Measurements from ENCODE around the gene SHB.
"Not testable (repeated sequence)": the region's sequence is repeated elsewhere in the genome, so short reads cannot be mapped to it uniquely, and the experiment has no call there.

SHB gene

GRCh38 chr9:37969130-37969529 is 99.9 kb downstream of the SHB start:
- ChIA-PET CTCF (interaction anchor here (0.6 to 1.6 kb wide), 5 partner anchors 19 to 276 kb away, joined by 3 read pairs; no protein-coding TSS in a partner anchor), POLR2A (no interaction called here)
- 91% methylated on average over 1 of the region's 2 CpGs for WGBS (ENCODE audit: insufficient coverage)
- Histone ChIP-seq H3K4me1 (ENCODE audit: control extremely low read depth in 1 of 4, control insufficient read depth in 4 of 4, insufficient read depth in 4 of 4, low read length in 3 of 4) (peaks cover 0 to 7% (median under 1%) of the 10 kb centered on the region in 4 experiments), H3K36me3 (ENCODE audit: control insufficient read depth in 4 of 4, insufficient read depth in 4 of 4, low read length in 3 of 4) (peaks cover 0 to 3% (median 1%) of the 10 kb centered on the region in 4 experiments), H3K9me3 (ENCODE audit: control extremely low read depth in 1 of 5, control insufficient read depth in 4 of 5, insufficient read depth in 2 of 5, low read depth in 1 of 5, low read length in 4 of 5) (no peaks in the 10 kb centered on the region), H3K27ac (ENCODE audit: insufficient read depth in 1 of 2, low read depth in 1 of 2, low read length in 2 of 2, poor library complexity in 1 of 2, severe bottlenecking in 2 of 2) (no peak overlapping the region), H3K4me3 (ENCODE audit: control insufficient read depth in 1 of 7, extremely low read depth in 1 of 7, insufficient read depth in 4 of 7, low read depth in 2 of 7, low read length in 6 of 7) (no peak overlapping the region), H3K27me3 (replicated peaks in 2 of 5; ENCODE audit: control insufficient read depth in 4 of 5, insufficient read depth in 5 of 5, low read length in 4 of 5) (no peaks in the 10 kb centered on the region)
- peak in 2 of 3 donors; percentile 13 to 15 for DNase-seq

- Histone ChIP-seq H3K4me1 (ENCODE audit: control extremely low read depth in 1 of 4, control insufficient read depth in 4 of 4, insufficient read depth in 4 of 4, low read length in 3 of 4) (peaks cover 0 to 7% (median under 1%) of the 10 kb centered on the region in 4 experiments), H3K27ac (ENCODE audit: insufficient read depth in 1 of 2, low read depth in 1 of 2, low read length in 2 of 2, poor library complexity in 1 of 2, severe bottlenecking in 2 of 2) (no peak overlapping the region), H3K27me3 (replicated peaks in 2 of 5; ENCODE audit: control insufficient read depth in 4 of 5, insufficient read depth in 5 of 5, low read length in 4 of 5) (no peaks in the 10 kb centered on the region), H3K36me3 (ENCODE audit: control insufficient read depth in 4 of 4, insufficient read depth in 4 of 4, low read length in 3 of 4) (peaks cover 0 to 3% (median 0%) of the 10 kb centered on the region in 4 experiments), H3K9me3 (ENCODE audit: control extremely low read depth in 1 of 5, control insufficient read depth in 4 of 5, insufficient read depth in 2 of 5, low read depth in 1 of 5, low read length in 4 of 5) (no peaks in the 10 kb centered on the region), H3K4me3 (ENCODE audit: control insufficient read depth in 1 of 7, extremely low read depth in 1 of 7, insufficient read depth in 4 of 7, low read depth in 2 of 7, low read length in 6 of 7) (no peak overlapping the region)
- ChIA-PET CTCF (interaction anchor here (0.7 to 1.6 kb wide), 4 partner anchors 30 to 120 kb away, joined by 3 read pairs; no protein-coding TSS in a partner anchor), POLR2A (no interaction called here)
- no peak for DNase-seq
- WGBS (ENCODE audit: insufficient coverage), result 100% methylated on average over 2 of the region's 4 CpGs
Measured at GRCh38 chr9:37968228-37968701, 100.8 kb downstream of the SHB start.

GRCh38 chr9:37967761-37968080 is 101.3 kb downstream of the SHB start:
- POLR2A ChIA-PET, result interaction anchor here (0.6 kb wide), 1 partner anchor 19 kb away, joined by 3 read pairs; no protein-coding TSS in a partner anchor

GRCh38 chr9:37967014-37967760 is 101.8 kb downstream of the SHB start:
- POLR2A ChIA-PET, result interaction anchor here (0.6 kb wide), 1 partner anchor 20 kb away, joined by 3 read pairs; no protein-coding TSS in a partner anchor
- Histone ChIP-seq H3K4me1 (ENCODE audit: control extremely low read depth in 1 of 4, control insufficient read depth in 4 of 4, insufficient read depth in 4 of 4, low read length in 3 of 4) (peaks cover 0 to 7% (median under 1%) of the 10 kb centered on the region in 4 experiments), H3K36me3 (ENCODE audit: control insufficient read depth in 4 of 4, insufficient read depth in 4 of 4, low read length in 3 of 4) (peaks cover 0 to 3% (median 0%) of the 10 kb centered on the region in 4 experiments), H3K9me3 (ENCODE audit: control extremely low read depth in 1 of 5, control insufficient read depth in 4 of 5, insufficient read depth in 2 of 5, low read depth in 1 of 5, low read length in 4 of 5) (no peaks in the 10 kb centered on the region), H3K27me3 (replicated peaks in 2 of 5; ENCODE audit: control insufficient read depth in 4 of 5, insufficient read depth in 5 of 5, low read length in 4 of 5) (no peaks in the 10 kb centered on the region), H3K4me3 (ENCODE audit: control insufficient read depth in 1 of 7, extremely low read depth in 1 of 7, insufficient read depth in 4 of 7, low read depth in 2 of 7, low read length in 6 of 7) (no peak overlapping the region), H3K27ac (ENCODE audit: insufficient read depth in 1 of 2, low read depth in 1 of 2, low read length in 2 of 2, poor library complexity in 1 of 2, severe bottlenecking in 2 of 2) (no peak overlapping the region)
- CTCF ChIA-PET, result interaction anchor here (0.8 to 1.5 kb wide), 4 partner anchors 27 to 208 kb away, joined by 3 read pairs; partner anchors contain the start of gene SHB
- 97% methylated on average over 6 of the region's 8 CpGs for WGBS (ENCODE audit: insufficient coverage)
- DNase-seq, result no peak

More at GRCh38 chr9:37967761-37968080, 101.3 kb downstream of the SHB start:
- Histone ChIP-seq H3K4me1 (ENCODE audit: control extremely low read depth in 1 of 4, control insufficient read depth in 4 of 4, insufficient read depth in 4 of 4, low read length in 3 of 4) (peaks cover 0 to 7% (median under 1%) of the 10 kb centered on the region in 4 experiments), H3K36me3 (ENCODE audit: control insufficient read depth in 4 of 4, insufficient read depth in 4 of 4, low read length in 3 of 4) (peaks cover 0 to 3% (median 0%) of the 10 kb centered on the region in 4 experiments), H3K27ac (ENCODE audit: insufficient read depth in 1 of 2, low read depth in 1 of 2, low read length in 2 of 2, poor library complexity in 1 of 2, severe bottlenecking in 2 of 2) (no peak overlapping the region), H3K4me3 (ENCODE audit: control insufficient read depth in 1 of 7, extremely low read depth in 1 of 7, insufficient read depth in 4 of 7, low read depth in 2 of 7, low read length in 6 of 7) (no peak overlapping the region), H3K27me3 (replicated peaks in 2 of 5; ENCODE audit: control insufficient read depth in 4 of 5, insufficient read depth in 5 of 5, low read length in 4 of 5) (no peaks in the 10 kb centered on the region), H3K9me3 (ENCODE audit: control extremely low read depth in 1 of 5, control insufficient read depth in 4 of 5, insufficient read depth in 2 of 5, low read depth in 1 of 5, low read length in 4 of 5) (no peaks in the 10 kb centered on the region)
- no peak for DNase-seq
- 100% methylated on average over 6 of the region's 6 CpGs for WGBS (ENCODE audit: insufficient coverage)
- CTCF ChIA-PET, result interaction anchor here (1.6 kb wide), 1 partner anchor 30 kb away, joined by 3 read pairs; no protein-coding TSS in a partner anchor

GRCh38 chr9:37966412-37967013 is 102.5 kb downstream of the SHB start:
- CTCF ChIA-PET, result interaction anchor here (0.8 to 1.5 kb wide), 5 partner anchors 28 to 209 kb away, joined by 3 read pairs; partner anchors contain the start of gene SHB
- WGBS (ENCODE audit: insufficient coverage), result 94% methylated on average over 9 of the region's 9 CpGs
- H3K36me3 ChIP-seq (ENCODE audit: control insufficient read depth in 4 of 4, insufficient read depth in 4 of 4, low read length in 3 of 4), result peaks cover 0 to 3% (median 0%) of the 10 kb centered on the region in 4 experiments
- peaks cover 0 to 12% (median 2%) of the 10 kb centered on the region in 4 experiments for H3K4me1 ChIP-seq (ENCODE audit: control extremely low read depth in 1 of 4, control insufficient read depth in 4 of 4, insufficient read depth in 4 of 4, low read length in 3 of 4)
- DNase-seq, result no peak
- POLR2A ChIA-PET, result no interaction called here
- no peak overlapping the region for H3K27ac ChIP-seq (ENCODE audit: insufficient read depth in 1 of 2, low read depth in 1 of 2, low read length in 2 of 2, poor library complexity in 1 of 2, severe bottlenecking in 2 of 2)
- H3K27me3 ChIP-seq (replicated peaks in 2 of 5; ENCODE audit: control insufficient read depth in 4 of 5, insufficient read depth in 5 of 5, low read length in 4 of 5), result no peaks in the 10 kb centered on the region
- H3K9me3 ChIP-seq (ENCODE audit: control extremely low read depth in 1 of 5, control insufficient read depth in 4 of 5, insufficient read depth in 2 of 5, low read depth in 1 of 5, low read length in 4 of 5), result no peaks in the 10 kb centered on the region
- H3K4me3 ChIP-seq (ENCODE audit: control insufficient read depth in 1 of 7, extremely low read depth in 1 of 7, insufficient read depth in 4 of 7, low read depth in 2 of 7, low read length in 6 of 7), result no peak overlapping the region

DNA sequence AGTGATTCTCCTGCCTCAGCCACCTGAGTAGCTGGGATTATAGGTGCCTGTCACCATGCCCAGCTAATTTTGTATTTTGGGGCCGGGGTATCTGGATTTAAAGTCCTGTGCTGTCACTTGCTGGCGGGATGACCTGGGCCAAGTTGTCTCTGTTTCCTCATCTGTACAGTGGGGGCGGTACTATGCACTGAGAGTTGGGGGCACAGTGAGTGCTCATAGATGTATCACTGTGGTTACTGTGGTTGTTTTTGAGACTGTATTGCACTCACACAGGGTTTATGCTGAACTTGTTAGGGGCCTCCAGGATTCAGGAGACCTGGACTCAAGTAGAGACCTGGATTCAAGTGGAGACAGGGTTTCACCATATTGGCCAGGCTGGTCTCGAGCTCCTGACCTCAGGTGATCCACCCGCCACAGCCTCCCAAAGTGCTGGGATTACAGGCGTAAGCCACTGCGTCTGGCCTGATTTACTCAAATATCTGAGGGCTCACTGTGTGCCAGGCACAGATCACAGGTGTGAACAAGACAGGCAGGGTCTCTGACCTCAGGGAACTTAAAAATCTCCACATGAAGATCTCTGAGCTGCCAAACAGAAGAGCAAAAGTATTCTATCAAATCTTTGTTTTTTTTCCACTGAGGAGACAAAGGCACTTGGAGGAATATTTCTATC is 103.2 kb downstream of the SHB start:
- H3K36me3 ChIP-seq (ENCODE audit: control insufficient read depth in 4 of 4, insufficient read depth in 4 of 4, low read length in 3 of 4); DNase-seq; H3K9me3 ChIP-seq (ENCODE audit: control extremely low read depth in 1 of 5, control insufficient read depth in 4 of 5, insufficient read depth in 2 of 5, low read depth in 1 of 5, low read length in 4 of 5); H3K27ac ChIP-seq (ENCODE audit: insufficient read depth in 1 of 2, low read depth in 1 of 2, low read length in 2 of 2, poor library complexity in 1 of 2, severe bottlenecking in 2 of 2); H3K27me3 ChIP-seq (replicated peaks in 2 of 5; ENCODE audit: control insufficient read depth in 4 of 5, insufficient read depth in 5 of 5, low read length in 4 of 5); H3K4me3 ChIP-seq (ENCODE audit: control insufficient read depth in 1 of 7, extremely low read depth in 1 of 7, insufficient read depth in 4 of 7, low read depth in 2 of 7, low read length in 6 of 7): not testable (repeated sequence)
- CTCF ChIA-PET, result interaction anchor here (0.9 to 1.5 kb wide), 3 partner anchors 28 to 126 kb away, joined by 3 read pairs; no protein-coding TSS in a partner anchor
- WGBS (ENCODE audit: insufficient coverage), result 100% methylated on average over 4 of the region's 7 CpGs
- POLR2A ChIA-PET, result interaction anchor here (0.6 kb wide), 1 partner anchor 23 kb away, joined by 4 read pairs; no protein-coding TSS in a partner anchor
- peaks cover 0 to 19% (median 5%) of the 10 kb centered on the region in 4 experiments for H3K4me1 ChIP-seq (ENCODE audit: control extremely low read depth in 1 of 4, control insufficient read depth in 4 of 4, insufficient read depth in 4 of 4, low read length in 3 of 4)
